MG63 (cell line): ENCODE results near the gene EFNA5. TPM values are rescaled to one million over a fixed set of nuclear protein-coding genes. Genes with fewer than 3 reads are reported as not detected.

Experiments used
- DNase-seq: peaks from one replicate; pipeline ENCODE4 v3.0.0-alpha.2; 2020
- H3K27me3 ChIP-seq: fragments of 250-450 bp; sonication (Bioruptor Pico); 2 replicates; pipeline ENCODE4 v1.5.1; 2020; ENCODE audit warnings: mild to moderate bottlenecking, moderate library complexity
- H3K36me3 ChIP-seq: fragments of 250-450 bp; sonication (Bioruptor Pico); 2 replicates; pipeline ENCODE4 v1.5.1; 2020; ENCODE audit warnings: mild to moderate bottlenecking, moderate library complexity
- H3K4me3 ChIP-seq: fragments of 250-450 bp; sonication (Bioruptor Pico); 2 replicates; pipeline ENCODE4 v1.5.1; 2020; ENCODE audit warnings: mild to moderate bottlenecking, moderate library complexity
- H3K9me3 ChIP-seq: fragments of 250-450 bp; sonication (Bioruptor Pico); 2 replicates; pipeline ENCODE4 v1.5.1; 2020; ENCODE audit warnings: mild to moderate bottlenecking, moderate library complexity
- total RNA-seq: library from RNA; depleted of rRNA; stranded (reverse); fragments of >200 nt; shearing (Covaris generic); gene quantifications from 2 replicates; pipeline ENCODE4 v1.2.3, GENCODE V29; 2014; ENCODE audit warnings: low replicate concordance

Gene EFNA5
- total RNA-seq, 1 experiment from 2014 or later, result 0.56 TPM

DNA sequence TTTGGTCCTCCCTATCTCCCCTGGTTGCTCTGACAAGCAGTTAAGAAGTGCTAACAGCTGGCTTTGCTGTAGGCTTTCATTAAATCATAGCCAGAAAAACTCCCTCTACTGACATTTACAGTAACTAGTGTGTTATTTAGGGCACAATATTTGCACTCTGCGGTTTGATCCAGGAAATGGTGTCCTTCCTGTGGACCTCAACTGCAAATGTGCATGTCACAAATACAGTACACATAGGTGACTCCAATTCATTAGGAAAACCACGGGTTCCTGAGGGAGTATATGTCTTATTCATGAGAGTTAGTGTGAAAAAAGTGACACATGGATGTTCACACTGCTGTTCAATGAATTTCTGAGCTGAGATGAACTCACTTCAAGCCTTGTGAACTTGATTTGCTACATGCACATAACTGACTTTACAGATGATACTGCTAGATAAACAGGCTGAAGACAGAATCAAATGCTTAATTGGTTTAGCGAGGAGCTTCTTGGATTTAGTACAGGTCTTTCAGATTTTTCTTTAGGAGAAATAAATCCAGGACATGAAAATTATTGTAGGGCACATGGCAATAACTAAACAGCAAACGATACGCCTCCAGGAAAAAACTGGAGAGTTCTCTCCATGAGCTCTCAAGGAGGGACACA is 281.5 kb downstream of the EFNA5 start:
- Histone ChIP-seq H3K36me3 (no peaks in the 10 kb centered on the region), H3K4me3 (no peak overlapping the region), H3K27me3 (no peaks in the 10 kb centered on the region), H3K9me3 (no peaks in the 10 kb centered on the region)
- DNase-seq, result no peak

DNA sequence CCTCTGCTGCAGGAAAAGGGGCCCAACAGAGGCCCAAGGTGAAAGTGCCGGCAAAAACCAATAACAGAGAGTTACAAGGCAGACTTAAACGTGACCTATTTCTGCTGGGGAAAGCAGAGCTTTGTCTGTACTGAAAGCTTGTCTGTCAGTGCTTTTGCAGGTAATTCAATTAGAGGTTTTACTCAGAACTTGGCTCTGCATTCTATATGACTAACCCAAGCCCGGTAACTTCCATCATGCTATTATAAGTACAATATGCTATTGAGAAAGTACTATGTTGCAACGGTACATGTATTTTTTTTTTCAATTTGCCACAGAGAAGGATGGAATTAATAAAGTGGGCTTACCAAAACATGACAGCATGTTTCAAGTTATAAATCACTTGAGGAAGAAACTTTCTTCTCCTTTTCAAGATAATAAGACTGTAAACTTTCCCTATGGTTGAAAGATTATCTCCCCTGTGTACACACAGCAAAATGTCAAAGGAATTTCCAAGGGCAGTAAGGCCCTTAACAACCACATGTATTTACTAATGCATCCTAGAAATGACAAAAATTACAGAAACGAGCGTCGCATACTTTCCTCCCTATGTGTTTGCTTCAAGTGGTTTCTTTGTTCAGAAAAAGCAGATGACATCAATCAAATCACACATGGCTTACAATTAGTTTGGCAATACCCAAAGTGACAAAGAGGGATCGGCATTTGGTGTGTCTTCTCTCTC is 282.4 kb downstream of the EFNA5 start:
- DNase-seq, result peak; percentile 14
- Histone ChIP-seq H3K9me3 (no peaks in the 10 kb centered on the region), H3K4me3 (no peak overlapping the region), H3K27me3 (no peaks in the 10 kb centered on the region), H3K36me3 (no peaks in the 10 kb centered on the region)

DNA sequence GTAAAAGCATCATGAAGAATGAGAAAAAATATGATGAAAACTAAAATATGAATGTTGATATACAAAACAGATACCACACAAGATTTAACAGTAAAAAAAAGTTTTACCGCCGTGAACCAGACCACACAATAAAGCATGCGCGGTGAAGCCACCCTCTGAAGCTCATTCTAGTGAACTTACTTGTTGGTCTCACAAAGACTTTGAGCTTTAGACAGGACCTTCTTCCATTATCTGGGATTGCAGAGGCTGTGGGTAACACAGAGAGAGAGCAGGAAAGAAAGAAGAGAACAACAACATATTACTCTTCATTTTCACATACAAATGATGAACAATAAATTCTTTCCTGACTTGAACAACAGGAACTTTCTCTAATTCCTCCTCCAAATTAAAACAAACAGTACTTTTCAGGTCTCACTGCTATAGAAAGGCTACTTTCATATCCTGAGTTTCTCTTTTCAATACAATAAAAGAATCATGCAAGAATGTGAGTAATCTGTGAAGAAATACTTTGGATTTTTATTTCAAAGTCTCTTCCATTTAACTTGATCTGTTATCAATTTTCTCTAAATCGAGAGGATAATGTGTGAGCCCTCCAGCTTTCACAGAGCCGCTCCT is 283.1 kb downstream of the EFNA5 start:
- Histone ChIP-seq H3K4me3 (no peak overlapping the region), H3K36me3 (no peaks in the 10 kb centered on the region), H3K27me3 (no peaks in the 10 kb centered on the region), H3K9me3 (no peaks in the 10 kb centered on the region)
- no peak for DNase-seq

DNA sequence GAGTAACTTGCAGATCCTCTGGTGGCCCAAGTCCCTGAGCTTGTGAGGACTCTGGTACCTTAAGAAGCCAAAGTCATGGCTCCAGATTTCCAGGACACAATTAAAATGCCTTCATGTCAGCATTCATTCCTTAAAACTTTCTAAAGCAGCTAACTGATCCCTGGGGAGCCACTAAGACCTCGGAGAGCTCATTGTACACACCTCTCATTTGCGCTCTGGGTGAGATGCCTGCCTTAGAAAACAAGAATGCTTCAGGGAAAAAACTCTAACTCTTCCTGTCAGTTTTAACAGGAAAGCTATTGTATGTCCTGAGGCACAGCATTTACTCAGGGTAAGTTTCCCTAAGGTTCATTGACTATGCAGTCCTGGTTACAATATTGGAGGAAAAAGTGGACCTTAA is 285.0 kb downstream of the EFNA5 start:
- DNase-seq, result no peak
- no peaks in the 10 kb centered on the region for H3K36me3 ChIP-seq
- no peak overlapping the region for H3K4me3 ChIP-seq
- H3K9me3 ChIP-seq, result no peaks in the 10 kb centered on the region
- H3K27me3 ChIP-seq, result no peaks in the 10 kb centered on the region

DNA sequence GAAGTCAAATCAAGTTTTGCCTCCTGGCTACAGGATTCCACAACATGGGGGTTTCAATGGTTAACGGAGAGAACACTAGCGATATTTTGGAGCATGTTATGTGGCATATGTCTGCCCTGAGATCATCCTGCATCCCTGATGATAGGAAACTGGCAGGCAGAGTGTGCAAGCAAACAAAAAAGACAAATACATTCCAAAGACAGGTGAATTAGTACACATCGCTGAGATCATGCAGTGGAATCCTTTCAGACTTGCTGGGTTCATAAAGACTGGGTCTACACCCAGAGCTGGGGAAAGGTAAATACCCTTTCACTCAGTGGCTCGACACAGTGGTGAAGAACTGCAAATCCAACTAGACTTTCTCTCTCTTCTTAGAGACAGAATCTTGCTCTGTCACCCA is 286.5 kb downstream of the EFNA5 start:
- no peak overlapping the region for H3K4me3 ChIP-seq
- no peaks in the 10 kb centered on the region for H3K27me3 ChIP-seq
- no peak for DNase-seq
- H3K36me3 ChIP-seq, result no peaks in the 10 kb centered on the region
- H3K9me3 ChIP-seq, result no peaks in the 10 kb centered on the region

DNA sequence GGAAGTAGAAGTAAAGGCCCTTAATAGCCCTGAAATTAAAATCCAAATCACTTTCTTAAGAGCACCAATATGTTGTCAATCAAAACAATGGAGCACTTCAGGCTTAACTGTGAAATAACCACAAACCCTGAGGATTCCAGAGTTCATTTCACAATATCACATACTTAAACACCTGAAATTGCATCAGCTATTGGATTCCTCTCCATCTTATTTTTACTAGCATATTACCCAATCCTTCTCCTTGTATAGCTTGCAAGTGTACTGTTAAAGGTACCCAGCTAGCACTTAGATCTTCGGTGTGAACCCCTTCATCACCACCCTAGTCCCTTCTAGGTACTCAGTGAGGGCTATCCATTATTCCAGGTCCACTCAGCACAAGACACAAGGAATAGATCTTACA is 287.3 kb downstream of the EFNA5 start:
- no peak for DNase-seq
- Histone ChIP-seq H3K9me3 (no peaks in the 10 kb centered on the region), H3K36me3 (no peaks in the 10 kb centered on the region), H3K4me3 (no peak overlapping the region), H3K27me3 (no peaks in the 10 kb centered on the region)

DNA sequence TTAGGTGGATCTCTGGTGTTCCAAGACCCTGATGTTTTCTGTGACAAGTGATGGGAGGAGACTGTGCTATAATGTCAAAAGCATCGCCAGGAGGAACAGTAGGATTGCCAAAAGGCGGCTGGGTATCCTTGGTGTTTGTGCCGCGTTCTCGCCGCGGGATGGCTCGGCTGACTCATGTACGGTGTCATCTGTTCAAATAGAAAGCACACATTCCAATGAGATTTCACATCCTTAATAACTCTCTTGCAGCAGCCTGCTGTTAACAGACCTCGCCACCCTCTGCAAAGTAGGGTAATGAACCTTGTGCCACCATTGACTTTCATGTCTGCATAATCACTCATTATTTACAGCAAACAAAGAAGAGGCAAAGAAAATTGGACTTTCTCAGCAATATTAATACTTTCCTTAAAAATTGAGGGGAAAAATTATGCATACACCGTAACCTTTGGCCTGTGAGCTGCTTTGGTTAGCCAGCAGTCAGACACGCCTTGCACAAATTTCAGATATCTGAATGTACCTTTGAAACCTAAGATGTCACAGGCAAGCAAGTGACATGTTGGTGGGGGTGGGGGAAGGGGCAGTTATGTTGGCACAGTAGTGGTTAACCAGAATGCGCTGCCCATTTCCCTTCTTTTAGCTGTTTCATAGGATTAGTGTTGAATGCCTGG is 289.4 kb downstream of the EFNA5 start:
- Histone ChIP-seq H3K9me3 (no peaks in the 10 kb centered on the region), H3K27me3 (no peaks in the 10 kb centered on the region), H3K36me3 (no peaks in the 10 kb centered on the region), H3K4me3 (no peak overlapping the region)
- peak; percentile 85 for DNase-seq

DNA sequence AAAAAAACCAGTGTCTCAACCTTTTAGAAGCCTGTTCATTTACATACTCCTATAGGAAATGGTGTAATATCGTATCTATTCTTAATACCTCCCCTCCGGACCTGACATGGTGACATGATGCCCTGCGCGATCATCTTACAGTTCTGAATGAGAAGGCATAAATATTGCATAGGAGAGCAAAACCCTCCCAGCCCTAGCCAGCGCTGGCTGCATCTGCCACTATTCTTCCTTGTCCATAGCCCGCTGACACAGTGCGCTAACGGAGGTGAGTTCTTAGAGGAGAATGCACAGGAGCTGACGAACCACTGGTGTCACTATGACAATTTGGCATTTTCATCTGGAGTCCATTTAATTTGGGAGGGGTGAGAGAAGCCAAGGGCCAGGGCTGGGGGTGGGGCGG is 290.1 kb downstream of the EFNA5 start:
- Histone ChIP-seq H3K27me3 (no peaks in the 10 kb centered on the region), H3K4me3 (no peak overlapping the region), H3K36me3 (no peaks in the 10 kb centered on the region), H3K9me3 (no peaks in the 10 kb centered on the region)
- no peak for DNase-seq

DNA sequence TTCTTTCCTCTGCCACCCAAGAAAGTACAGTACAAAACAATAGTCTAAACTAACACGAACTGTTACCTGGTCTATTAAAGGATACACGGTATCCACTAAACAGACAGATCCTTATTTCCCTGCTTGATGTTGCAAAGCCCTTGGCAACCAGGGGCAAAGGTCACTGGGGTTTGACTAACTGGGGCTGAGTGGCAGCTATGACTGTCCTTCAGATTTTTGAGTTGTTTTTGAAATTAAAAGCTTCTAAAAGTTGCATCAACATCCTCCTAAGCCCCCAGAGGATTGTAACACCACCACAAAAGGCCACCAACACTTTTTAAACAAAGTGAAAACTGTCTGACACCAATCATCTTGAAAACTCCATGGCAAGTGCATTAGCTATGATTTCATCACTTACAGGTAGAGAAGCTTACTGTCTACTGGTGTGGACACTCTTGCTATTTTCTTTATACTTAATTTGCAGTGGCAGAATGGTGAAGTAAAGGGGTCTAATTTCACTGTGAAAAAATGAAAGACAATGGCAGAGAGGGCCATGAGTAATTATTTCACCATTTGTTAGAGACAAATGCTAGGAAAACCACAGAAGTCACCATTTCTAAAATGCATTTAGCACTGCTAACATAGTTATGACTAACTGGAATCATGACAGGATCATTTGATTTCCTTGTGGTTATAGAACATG is 292.4 kb downstream of the EFNA5 start:
- no peaks in the 10 kb centered on the region for H3K9me3 ChIP-seq

DNA sequence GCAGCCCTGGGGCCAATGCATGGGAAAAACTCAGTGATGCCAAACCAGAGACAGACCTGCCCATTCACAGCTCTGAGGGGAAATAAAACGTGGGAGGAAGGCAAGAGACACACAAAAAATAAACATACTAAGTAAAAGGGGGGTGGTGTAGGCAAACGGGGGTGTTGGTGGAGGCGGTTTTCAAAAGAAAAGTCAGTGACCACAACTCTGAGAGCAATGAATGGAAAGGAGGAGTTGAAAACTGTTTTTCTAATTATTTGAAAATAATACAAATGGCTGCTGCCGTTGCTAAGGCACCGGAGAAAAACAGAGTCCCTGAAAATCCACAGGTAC is 293.5 kb downstream of the EFNA5 start:
- Histone ChIP-seq H3K36me3 (no peaks in the 10 kb centered on the region), H3K4me3 (no peak overlapping the region), H3K9me3 (no peaks in the 10 kb centered on the region), H3K27me3 (no peaks in the 10 kb centered on the region)
- no peak for DNase-seq

More for the DNA sequence above, 292.4 kb downstream of the EFNA5 start:
- no peaks in the 10 kb centered on the region for H3K27me3 ChIP-seq
- no peak for DNase-seq
- H3K36me3 ChIP-seq, result no peaks in the 10 kb centered on the region
- H3K4me3 ChIP-seq, result no peak overlapping the region

DNA sequence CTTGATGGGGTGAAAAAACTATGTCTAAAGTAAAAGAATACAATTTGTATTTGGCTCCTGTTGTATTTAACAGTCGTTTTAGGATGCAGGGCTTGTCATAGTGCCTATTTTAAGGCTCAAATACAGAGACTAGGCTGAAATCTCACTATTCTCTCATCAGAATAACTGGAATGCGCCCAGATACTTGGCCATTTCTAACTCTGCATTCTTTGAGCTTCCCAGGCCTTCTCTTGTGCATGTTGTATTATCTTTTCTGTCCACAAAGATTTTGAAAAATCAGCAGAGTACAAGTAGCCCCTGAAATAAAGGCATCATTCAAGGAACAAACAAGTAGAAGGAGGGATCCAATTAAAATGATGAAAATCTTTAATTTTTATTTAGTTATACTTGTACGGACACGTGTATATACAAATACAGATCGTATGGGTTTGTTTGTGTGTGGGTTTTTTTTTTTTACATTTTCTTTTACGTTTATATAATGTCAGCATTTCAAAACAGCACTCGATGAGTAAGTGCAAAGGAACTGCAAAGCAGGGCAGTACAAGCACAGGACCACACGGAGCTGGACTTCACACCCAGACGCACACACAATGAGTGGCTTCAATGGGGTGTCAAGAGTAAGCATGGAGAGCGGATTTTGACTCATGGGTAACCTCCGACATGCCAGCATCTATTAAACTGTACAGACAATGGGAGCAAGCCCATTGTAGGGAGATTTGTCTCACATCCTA is 294.0 kb downstream of the EFNA5 start:
- Histone ChIP-seq H3K4me3 (no peak overlapping the region), H3K36me3 (no peaks in the 10 kb centered on the region), H3K9me3 (no peaks in the 10 kb centered on the region), H3K27me3 (no peaks in the 10 kb centered on the region)
- no peak for DNase-seq

DNA sequence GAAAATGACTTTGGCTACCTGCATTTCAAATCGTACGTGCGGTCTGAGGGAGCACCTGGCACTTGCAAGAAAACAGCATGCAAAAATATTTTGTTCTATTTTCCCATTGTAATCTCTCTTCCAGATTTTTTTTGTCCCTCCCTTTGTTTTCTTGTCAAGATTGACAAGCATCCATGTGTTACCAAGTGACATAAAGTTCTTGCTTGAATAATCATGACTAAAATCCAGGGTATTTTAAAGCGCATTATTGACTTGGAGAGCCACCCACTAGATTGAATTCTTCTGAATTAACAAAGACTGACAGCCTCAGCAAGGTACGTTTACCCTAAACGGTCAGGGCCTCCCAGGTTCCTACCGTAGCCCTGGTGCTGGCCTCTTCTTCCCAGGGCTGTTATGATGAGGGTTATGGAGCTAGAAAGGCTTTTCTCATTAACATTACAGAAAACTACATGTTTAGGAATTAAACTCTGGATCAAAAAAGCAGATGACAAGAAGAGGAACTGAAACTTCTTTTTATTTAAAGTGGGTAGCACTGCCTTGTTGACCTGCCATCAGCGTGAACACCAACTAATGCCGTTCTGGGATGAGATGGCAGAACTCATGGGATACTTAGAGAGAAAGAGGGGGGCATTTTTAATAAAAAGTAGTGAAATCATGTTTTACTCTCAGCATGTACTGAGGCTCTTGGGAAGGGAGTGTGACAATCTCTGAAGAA is 297.0 kb downstream of the EFNA5 start:
- Histone ChIP-seq H3K27me3 (no peaks in the 10 kb centered on the region), H3K4me3 (no peak overlapping the region), H3K9me3 (no peaks in the 10 kb centered on the region), H3K36me3 (no peaks in the 10 kb centered on the region)
- no peak for DNase-seq

DNA sequence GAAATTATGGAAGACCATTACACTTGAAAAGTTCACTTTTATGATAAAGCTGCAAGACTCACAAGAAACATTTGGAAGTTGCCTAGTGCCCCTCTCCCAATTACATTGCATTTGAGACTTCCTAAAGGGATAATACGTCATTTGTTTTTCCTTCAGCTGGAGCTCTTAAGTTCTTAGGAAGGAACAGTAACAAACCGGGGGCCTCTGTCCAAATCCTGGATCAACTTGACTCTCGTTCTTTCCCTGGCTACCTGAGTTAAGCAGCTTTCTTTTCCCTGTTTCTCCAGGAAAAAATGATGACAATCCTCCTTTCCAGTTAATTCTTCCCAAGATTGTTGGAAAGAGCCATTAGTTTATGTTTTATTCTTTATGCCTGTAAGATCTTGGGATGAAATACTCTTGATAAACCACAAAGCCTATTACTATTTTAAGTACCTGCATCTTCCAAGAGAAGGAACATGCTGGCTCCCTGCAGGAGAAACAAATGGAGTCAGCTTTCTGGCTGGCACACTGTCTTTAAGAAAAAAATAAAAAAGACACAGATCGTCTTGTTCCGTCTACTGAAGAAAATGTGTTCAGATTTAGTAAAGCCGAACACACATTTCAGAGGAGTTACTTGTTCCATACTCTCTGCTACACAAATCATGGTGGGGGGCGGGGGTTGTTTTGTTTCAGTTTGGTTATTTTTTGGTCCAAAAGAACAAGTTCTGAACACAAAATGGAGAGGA is 297.9 kb downstream of the EFNA5 start:
- no peaks in the 10 kb centered on the region for H3K27me3 ChIP-seq
- no peaks in the 10 kb centered on the region for H3K36me3 ChIP-seq
- no peak overlapping the region for H3K4me3 ChIP-seq
- DNase-seq, result no peak
- no peaks in the 10 kb centered on the region for H3K9me3 ChIP-seq

DNA sequence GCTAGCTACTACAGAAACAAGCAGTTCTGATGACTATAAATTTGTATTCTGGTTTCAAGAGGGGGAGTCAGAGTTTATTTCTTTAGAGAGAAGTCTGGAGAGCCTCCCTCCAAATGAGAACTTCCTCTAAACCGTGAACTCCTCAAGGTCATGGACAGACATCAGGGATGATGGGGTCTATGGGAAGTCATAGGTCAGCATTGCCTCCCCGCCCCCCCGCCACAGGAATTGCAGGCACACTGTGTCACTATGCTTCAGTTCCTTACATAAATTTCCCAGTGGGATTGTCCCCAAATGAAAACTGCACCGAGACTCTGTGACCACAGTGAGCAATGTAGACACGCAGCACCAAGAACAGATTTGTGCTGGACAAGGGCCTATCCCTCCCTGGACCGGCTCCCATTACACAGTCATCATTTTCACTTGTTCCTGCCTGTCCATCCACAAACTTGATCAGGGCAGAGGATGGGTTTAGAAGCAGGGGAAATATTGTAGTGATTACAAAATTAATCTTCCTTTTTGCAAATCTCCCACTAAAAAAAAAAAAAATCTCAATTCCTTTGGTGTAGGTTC is 300.3 kb downstream of the EFNA5 start:
- Histone ChIP-seq H3K36me3 (no peaks in the 10 kb centered on the region), H3K9me3 (no peaks in the 10 kb centered on the region), H3K27me3 (no peaks in the 10 kb centered on the region), H3K4me3 (no peak overlapping the region)
- DNase-seq, result no peak

DNA sequence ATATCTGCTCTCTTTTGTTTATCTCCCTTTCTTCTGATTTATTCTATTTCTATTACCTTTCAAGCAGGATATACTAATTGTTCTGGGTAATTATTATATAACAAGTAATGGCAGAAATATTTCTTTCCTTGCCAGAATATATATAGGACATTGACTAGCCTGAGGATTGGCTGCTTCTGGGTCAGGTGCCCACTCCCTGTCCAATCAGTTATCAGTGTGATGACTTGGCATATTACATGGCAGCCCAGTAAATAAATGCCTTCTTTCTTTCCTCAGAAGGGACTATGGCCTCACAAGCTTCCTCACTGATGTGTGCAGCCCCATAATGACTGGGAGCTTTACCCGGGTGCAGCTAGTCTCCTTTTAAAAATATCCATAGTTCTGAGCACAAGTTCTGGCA is 301.1 kb downstream of the EFNA5 start:
- DNase-seq, result no peak
- Histone ChIP-seq H3K9me3 (no peaks in the 10 kb centered on the region), H3K4me3 (no peak overlapping the region), H3K36me3 (no peaks in the 10 kb centered on the region), H3K27me3 (no peaks in the 10 kb centered on the region)
